Renal cortical epithelial cell (primary cell): Measurements from ENCODE around the gene GABRQ. TPM values are rescaled to one million over a fixed set of nuclear protein-coding genes. Genes with fewer than 3 reads are reported as not detected.
"Not testable (repeated sequence)": the region's sequence is repeated elsewhere in the genome, so short reads cannot be mapped to it uniquely, and the experiment has no call there.

Experiments used
- DNase-seq: peaks from one replicate; pipeline ENCODE4 v3.0.0-alpha.2; 2011; ENCODE audit warnings: low read depth
- total RNA-seq: library from RNA; depleted of rRNA; stranded (reverse); fragments of >200 nt; gene quantifications from 2 replicates; pipeline ENCODE4 v1.2.3, GENCODE V29; 2014

GABRQ gene
- total RNA-seq, 1 donor from 2014 or later: 0.60 TPM

DNA sequence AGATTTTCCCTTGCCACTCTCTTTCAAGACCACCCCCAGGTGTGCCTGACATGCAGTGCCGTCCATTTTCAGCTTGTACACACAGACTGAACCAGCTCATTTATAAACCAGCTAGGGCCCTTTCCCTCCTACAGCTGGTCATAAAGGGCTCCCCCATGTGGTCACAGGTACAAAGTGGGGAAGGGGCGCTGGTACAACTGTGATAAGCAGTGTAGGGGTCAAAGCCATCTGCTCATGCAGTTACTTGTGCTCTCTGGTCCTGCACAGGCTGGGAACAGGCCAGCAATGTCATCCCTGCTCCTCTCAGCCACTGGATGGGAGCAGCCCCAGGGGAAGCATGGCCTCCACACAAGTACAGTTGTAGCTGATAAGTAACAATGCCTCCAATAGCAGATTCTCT lies 20.6 kb downstream of the GABRQ start:
- no peak for DNase-seq

DNA sequence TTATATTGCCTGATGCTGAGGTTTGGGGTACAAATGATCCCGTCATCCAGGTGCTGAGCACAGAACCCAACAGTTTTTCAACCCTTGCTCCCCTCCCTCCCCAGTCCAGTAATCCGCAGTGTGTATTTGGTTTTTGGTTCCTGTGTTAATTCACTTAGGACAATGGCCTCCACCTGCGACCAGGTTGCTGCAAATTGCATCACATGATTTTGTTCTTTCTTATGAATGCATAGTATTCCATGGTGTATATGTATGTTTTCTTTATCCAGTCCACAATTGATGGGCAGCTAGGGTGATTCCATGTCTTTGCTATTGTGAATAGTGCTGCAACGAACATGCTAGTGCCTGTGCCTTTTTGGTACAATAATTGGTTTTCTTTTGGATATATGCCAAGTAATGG lies 25.4 kb downstream of the GABRQ start:
- no peak for DNase-seq

DNA sequence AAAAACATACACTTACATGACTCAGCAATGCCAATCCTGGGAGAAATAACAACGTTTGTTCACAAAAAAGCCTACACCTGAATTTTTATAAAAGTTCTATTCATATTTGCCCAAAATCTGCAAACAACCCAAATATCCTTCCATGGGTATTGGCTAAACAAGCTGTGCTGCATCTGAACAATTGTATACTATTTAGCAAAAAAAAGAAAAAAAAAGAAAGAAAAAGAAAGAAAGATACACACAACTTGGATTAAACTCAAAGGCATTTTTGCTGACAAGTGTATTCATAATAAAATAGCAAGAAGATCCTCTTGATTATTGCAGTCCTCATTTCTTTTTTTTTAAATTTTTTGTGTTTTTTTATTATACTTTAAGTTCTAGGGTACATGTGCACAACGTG lies 36.4 kb downstream of the GABRQ start:
- no peak for DNase-seq

DNA sequence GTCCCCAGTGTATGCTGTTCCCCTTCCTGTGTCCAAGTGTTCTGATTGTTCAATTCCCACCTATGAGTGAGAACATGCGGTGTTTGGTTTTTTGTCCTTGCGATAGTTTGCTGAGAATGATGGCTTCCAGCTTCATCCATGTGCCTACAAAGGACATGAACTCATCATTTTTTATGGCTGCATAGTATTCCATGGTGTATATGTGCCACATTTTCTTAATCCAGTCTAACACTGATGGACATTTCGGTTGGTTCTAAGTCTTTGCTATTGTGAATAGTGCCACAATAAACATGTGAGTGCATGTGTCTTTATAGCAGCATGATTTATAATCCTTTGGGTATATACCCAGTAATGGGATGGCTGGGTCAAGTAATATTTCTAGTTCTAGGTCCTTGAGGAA lies 37.0 kb downstream of the GABRQ start:
- DNase-seq: not testable (repeated sequence)

DNA sequence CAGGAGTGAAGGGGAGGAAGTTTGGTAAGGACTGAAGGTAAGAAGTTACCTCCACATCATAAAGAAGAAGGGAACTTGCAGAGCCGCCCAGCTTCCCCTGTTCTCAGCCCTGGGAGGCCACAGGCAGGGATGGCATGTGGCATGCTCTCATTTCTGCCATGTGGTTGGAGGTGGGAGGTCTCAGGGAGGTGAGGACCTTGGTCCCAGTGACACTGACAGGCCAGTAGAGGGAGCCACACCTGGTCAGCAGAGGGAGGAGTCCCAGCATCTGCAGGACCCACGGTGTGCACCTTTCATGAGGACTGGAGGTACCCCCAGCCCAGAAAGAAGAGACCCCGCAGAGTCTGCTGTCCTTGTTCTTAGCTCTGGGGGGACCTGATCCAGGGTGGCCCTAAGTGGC lies 43.3 kb downstream of the GABRQ start:
- DNase-seq: not testable (repeated sequence)

DNA sequence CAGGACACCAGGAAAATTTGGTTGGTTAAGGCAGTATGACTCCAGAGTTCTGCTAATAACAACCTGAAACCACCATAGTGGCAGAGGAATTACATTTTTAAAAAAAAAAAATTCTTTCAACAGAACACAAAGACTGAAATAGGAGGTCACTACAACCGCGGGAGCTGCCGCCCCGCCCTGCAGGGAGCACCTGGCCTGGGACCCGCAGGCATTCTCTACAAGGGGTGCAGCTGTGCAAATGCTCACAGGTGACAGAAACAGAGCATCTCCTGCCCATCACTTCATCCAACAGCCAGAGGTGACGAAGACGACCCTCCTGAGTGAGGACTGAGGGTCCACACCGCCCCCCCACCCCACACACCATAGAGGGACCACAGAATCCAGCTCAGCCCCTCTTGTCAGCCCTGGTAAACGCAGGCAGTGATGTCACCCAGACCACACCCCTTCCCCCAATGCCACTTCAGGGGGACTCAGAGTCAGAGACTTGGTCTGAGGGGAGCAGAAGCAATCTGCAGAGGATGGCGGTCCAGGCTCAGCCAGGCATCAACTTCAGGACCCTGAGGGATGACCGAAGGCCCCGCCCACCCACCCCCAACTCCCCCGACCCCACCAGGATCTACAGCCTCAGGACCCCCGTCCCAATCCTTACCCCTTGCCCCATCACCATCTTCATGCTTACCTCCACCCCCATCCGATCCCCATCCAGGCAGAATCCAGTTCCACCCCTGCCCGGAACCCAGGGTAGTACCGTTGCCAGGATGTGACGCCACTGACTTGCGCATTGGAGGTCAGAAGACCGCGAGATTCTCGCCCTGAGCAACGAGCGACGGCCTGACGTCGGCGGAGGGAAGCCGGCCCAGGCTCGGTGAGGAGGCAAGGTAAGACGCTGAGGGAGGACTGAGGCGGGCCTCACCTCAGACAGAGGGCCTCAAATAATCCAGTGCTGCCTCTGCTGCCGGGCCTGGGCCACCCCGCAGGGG lies 60.5 kb downstream of the GABRQ start, which contains the start of gene MAGEA3:
Gene MAGEA3 (plus strand): TSS at position 843 of the 980 bp plus-strand sequence. CDS start 2,039 bp downstream, outside the sequence.
- not testable (repeated sequence) for DNase-seq

DNA sequence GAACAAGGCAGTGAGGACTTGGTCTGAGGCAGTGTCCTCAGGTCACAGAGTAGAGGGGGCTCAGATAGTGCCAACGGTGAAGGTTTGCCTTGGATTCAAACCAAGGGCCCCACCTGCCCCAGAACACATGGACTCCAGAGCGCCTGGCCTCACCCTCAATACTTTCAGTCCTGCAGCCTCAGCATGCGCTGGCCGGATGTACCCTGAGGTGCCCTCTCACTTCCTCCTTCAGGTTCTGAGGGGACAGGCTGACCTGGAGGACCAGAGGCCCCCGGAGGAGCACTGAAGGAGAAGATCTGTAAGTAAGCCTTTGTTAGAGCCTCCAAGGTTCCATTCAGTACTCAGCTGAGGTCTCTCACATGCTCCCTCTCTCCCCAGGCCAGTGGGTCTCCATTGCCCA lies 62.7 kb downstream of the GABRQ start:
- not testable (repeated sequence) for DNase-seq

DNA sequence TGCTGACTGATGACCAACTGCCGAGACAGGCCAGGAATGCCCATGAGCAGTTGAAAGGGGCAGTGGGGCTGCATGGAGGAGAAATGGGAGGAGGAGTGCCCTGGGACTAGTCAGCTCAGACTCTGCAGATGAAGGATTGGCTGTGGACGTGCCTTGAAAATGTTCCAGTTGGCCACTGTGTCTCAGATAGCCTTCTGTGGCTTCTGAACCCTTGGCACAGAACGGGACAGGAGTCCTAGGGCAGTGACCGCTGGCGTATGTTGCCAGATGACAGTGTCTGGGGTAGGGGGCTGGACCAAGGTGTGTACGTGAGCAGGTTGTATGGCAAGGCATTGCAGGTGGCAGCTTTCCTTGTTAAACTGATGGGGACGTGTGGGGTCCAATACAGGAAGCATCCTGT lies 68.8 kb downstream of the GABRQ start:
- DNase-seq: not testable (repeated sequence)

Other genes starting within 250 kb of the GABRQ start
- 0.35 TPM in 1 of 2 replicates, not detected in the other for gene GABRA3, start 186.6 kb upstream of the GABRQ start, total RNA-seq
- gene MAGEA3, start 60.9 kb downstream of the GABRQ start, total RNA-seq: not detected in 2 replicates
- gene CSAG2, start 71.4 kb downstream of the GABRQ start, total RNA-seq: not detected in 2 replicates
- gene MAGEA2B, start 76.7 kb downstream of the GABRQ start, total RNA-seq: not detected in 2 replicates
- gene CSAG1, start 95.8 kb downstream of the GABRQ start, total RNA-seq: not detected in 2 replicates
- gene MAGEA12, start 95.9 kb downstream of the GABRQ start, total RNA-seq: not detected in 2 replicates
- not detected in 2 replicates for gene MAGEA2, start 115.9 kb downstream of the GABRQ start, total RNA-seq
- not detected in 2 replicates for gene CSAG3, start 121.3 kb downstream of the GABRQ start, total RNA-seq
- gene MAGEA6, start 131.8 kb downstream of the GABRQ start, total RNA-seq: not detected in 2 replicates
- gene CETN2, start 192.9 kb downstream of the GABRQ start, total RNA-seq: 47.8 and 81.1 TPM in 2 replicates
- gene NSDHL, start 193.2 kb downstream of the GABRQ start, total RNA-seq: 15.6 and 24.1 TPM in 2 replicates